ENCODE measurements around the gene MAN2C1.
"Not testable (repeated sequence)": the region's sequence is repeated elsewhere in the genome, so short reads cannot be mapped to it uniquely, and the experiment has no call there.

Gene MAN2C1

GRCh38 chr15:75321711-75322110, 46.7 kb downstream of the MAN2C1 start:
- H3K27me3 ChIP-seq (ENCODE audit: insufficient read depth, poor library complexity, severe bottlenecking), result no peaks in the 10 kb centered on the region
- no peaks in the 10 kb centered on the region for H3K9me3 ChIP-seq (ENCODE audit: severe bottlenecking)
- ATAC-seq (ENCODE audit: low read depth) (no peak), DNase-seq (ENCODE audit: low spot score) (no peak)
- no peak overlapping the region for H3K27ac ChIP-seq (ENCODE audit: poor library complexity, severe bottlenecking)
- no peak for TF ChIP-seq CTCF (IDR thresholded peaks at IDR 0.05; ENCODE audit: poor library complexity, severe bottlenecking)
- no peak overlapping the region for H3K4me3 ChIP-seq (ENCODE audit: severe bottlenecking)
- H3K36me3 ChIP-seq (ENCODE audit: low read depth), result no peaks in the 10 kb centered on the region
- no peaks in the 10 kb centered on the region for H3K4me1 ChIP-seq (ENCODE audit: insufficient read depth, poor library complexity, severe bottlenecking)

GRCh38 chr15:75319231-75319897, 49.0 kb downstream of the MAN2C1 start:
- not testable (repeated sequence) for H3K27me3 ChIP-seq (ENCODE audit: insufficient read depth, poor library complexity, severe bottlenecking); H3K4me1 ChIP-seq (ENCODE audit: insufficient read depth, poor library complexity, severe bottlenecking); H3K27ac ChIP-seq (ENCODE audit: poor library complexity, severe bottlenecking); H3K36me3 ChIP-seq (ENCODE audit: low read depth); ATAC-seq (ENCODE audit: low read depth); H3K9me3 ChIP-seq (ENCODE audit: severe bottlenecking); DNase-seq (ENCODE audit: low spot score); H3K4me3 ChIP-seq (ENCODE audit: severe bottlenecking)

- no peak overlapping the region for H3K27ac ChIP-seq (ENCODE audit: poor library complexity, severe bottlenecking)
- H3K36me3 ChIP-seq (ENCODE audit: low read depth), result no peaks in the 10 kb centered on the region
- H3K4me3 ChIP-seq (ENCODE audit: severe bottlenecking), result no peak overlapping the region
- no peaks in the 10 kb centered on the region for H3K4me1 ChIP-seq (ENCODE audit: insufficient read depth, poor library complexity, severe bottlenecking)
- TF ChIP-seq CTCF (IDR thresholded peaks at IDR 0.05; ENCODE audit: poor library complexity, severe bottlenecking), result no peak
- no peak for DNase-seq (ENCODE audit: low spot score)
- no peak for ATAC-seq (ENCODE audit: low read depth)
- no peaks in the 10 kb centered on the region for H3K9me3 ChIP-seq (ENCODE audit: severe bottlenecking)
- no peaks in the 10 kb centered on the region for H3K27me3 ChIP-seq (ENCODE audit: insufficient read depth, poor library complexity, severe bottlenecking)
Measured at GRCh38 chr15:75314552-75315290, 53.7 kb downstream of the MAN2C1 start.

- no peaks in the 10 kb centered on the region for H3K4me1 ChIP-seq (ENCODE audit: insufficient read depth, poor library complexity, severe bottlenecking)
- no peak overlapping the region for H3K4me3 ChIP-seq (ENCODE audit: severe bottlenecking)
- no peak for DNase-seq (ENCODE audit: low spot score)
- no peak for ATAC-seq (ENCODE audit: low read depth)
- TF ChIP-seq CTCF (IDR thresholded peaks at IDR 0.05; ENCODE audit: poor library complexity, severe bottlenecking), result no peak
- H3K27me3 ChIP-seq (ENCODE audit: insufficient read depth, poor library complexity, severe bottlenecking), result no peaks in the 10 kb centered on the region
- H3K27ac ChIP-seq (ENCODE audit: poor library complexity, severe bottlenecking), result no peak overlapping the region
- H3K9me3 ChIP-seq (ENCODE audit: severe bottlenecking), result no peaks in the 10 kb centered on the region
- H3K36me3 ChIP-seq (ENCODE audit: low read depth), result no peaks in the 10 kb centered on the region
Measured at GRCh38 chr15:75313116-75313845, 55.1 kb downstream of the MAN2C1 start.

GRCh38 chr15:75312548-75312947, 55.9 kb downstream of the MAN2C1 start:
- not testable (repeated sequence) for H3K27ac ChIP-seq (ENCODE audit: poor library complexity, severe bottlenecking); H3K36me3 ChIP-seq (ENCODE audit: low read depth); H3K4me1 ChIP-seq (ENCODE audit: insufficient read depth, poor library complexity, severe bottlenecking); DNase-seq (ENCODE audit: low spot score); ATAC-seq (ENCODE audit: low read depth); H3K27me3 ChIP-seq (ENCODE audit: insufficient read depth, poor library complexity, severe bottlenecking); H3K4me3 ChIP-seq (ENCODE audit: severe bottlenecking); H3K9me3 ChIP-seq (ENCODE audit: severe bottlenecking)
